Neural cell (in vitro differentiated cells): Measurements from ENCODE around the gene POLE. TPM values are rescaled to one million over a fixed set of nuclear protein-coding genes. Genes with fewer than 3 reads are reported as not detected.

Experiments
- H2AFZ ChIP-seq: fragments of 200-600, 300-800 bp; sonication (generic), shearing (Covaris generic); 2 replicates; pipeline ENCODE4 v1.6.0; 2014; ENCODE audit warnings: low read depth, mild to moderate bottlenecking, antibody characterized with exemption, low read length, moderate library complexity
- H3F3A ChIP-seq: fragments of 200-600 bp; shearing (Covaris generic); 2 replicates; pipeline ENCODE4 v1.6.1; 2016; ENCODE audit warnings: mild to moderate bottlenecking, moderate library complexity, mixed read lengths, antibody characterized with exemption, low read length; ENCODE audit not compliant: insufficient read depth, poor library complexity, severe bottlenecking
- H3K27ac ChIP-seq: fragments of 200-600, 300-800 bp; sonication (generic), shearing (Covaris generic); 2 replicates; pipeline ENCODE4 v1.5.1; 2014; ENCODE audit warnings: mild to moderate bottlenecking, low read length, moderate library complexity
- H3K27me3 ChIP-seq: fragments of 300-800, 200-600 bp; sonication (generic), shearing (Covaris generic); 2 replicates; pipeline ENCODE4 v1.6.0; 2014; ENCODE audit warnings: mild to moderate bottlenecking, low read depth, low read length, moderate library complexity; ENCODE audit not compliant: insufficient read depth
- H3K36me3 ChIP-seq: fragments of 300-800, 200-600 bp; sonication (generic), shearing (Covaris generic); 2 replicates; pipeline ENCODE4 v1.5.1; 2014; ENCODE audit warnings: mild to moderate bottlenecking, antibody characterized with exemption, low read length, moderate library complexity; ENCODE audit not compliant: insufficient read depth
- H3K4me2 ChIP-seq: fragments of 300-800, 200-600 bp; sonication (generic), shearing (Covaris generic); 2 replicates; pipeline ENCODE4 v1.6.0; 2014; ENCODE audit warnings: mild to moderate bottlenecking, low read length
- H3K4me3 ChIP-seq: fragments of 300-800, 200-600 bp; sonication (generic), shearing (Covaris generic); 2 replicates; pipeline ENCODE4 v1.5.1; 2014; ENCODE audit warnings: mild to moderate bottlenecking, low read length, moderate library complexity
- H3K79me2 ChIP-seq: fragments of 200-600 bp; shearing (Covaris generic); replicated peaks from 2 replicates; pipeline ENCODE4 v1.6.0; 2014; ENCODE audit warnings: mild to moderate bottlenecking, low read length, moderate library complexity; ENCODE audit not compliant: insufficient read depth
- H3K9ac ChIP-seq: fragments of 300-800, 200-600 bp; sonication (generic), shearing (Covaris generic); 2 replicates; pipeline ENCODE4 v1.6.1; 2016; ENCODE audit warnings: mild to moderate bottlenecking, low read length, mixed read lengths
- H3K9me2 ChIP-seq: fragments of 200-600 bp; shearing (Covaris generic); 2 replicates; pipeline ENCODE4 v1.6.1; 2016; ENCODE audit warnings: mild to moderate bottlenecking, low read length, mixed read lengths; ENCODE audit not compliant: insufficient read depth
- H3K9me3 ChIP-seq: fragments of 200-600, 300-800 bp; sonication (generic), shearing (Covaris generic); 2 replicates; pipeline ENCODE4 v1.6.1; 2016; ENCODE audit warnings: mild to moderate bottlenecking, mixed run types, low read length, moderate library complexity, mixed read lengths
- H4K20me1 ChIP-seq: fragments of 200-600 bp; shearing (Covaris generic); 2 replicates; pipeline ENCODE4 v1.6.1; 2016; ENCODE audit warnings: mild to moderate bottlenecking, mixed run types; ENCODE audit not compliant: insufficient read depth
- EP300 ChIP-seq: fragments of 450-650 bp; conservative IDR thresholded peaks from 2 replicates; pipeline ENCODE4 v1.6.1; 2014; ENCODE audit warnings: antibody characterized with exemption, mild to moderate bottlenecking, moderate library complexity; ENCODE audit not compliant: poor library complexity, severe bottlenecking
- EZH2 ChIP-seq: fragments of 200-600, 300-800 bp; shearing (Covaris generic), sonication (generic); IDR thresholded peaks from 2 replicates; pipeline ENCODE4 v1.6.1; 2014; ENCODE audit warnings: antibody characterized with exemption, low read length, borderline replicate concordance, mild to moderate bottlenecking; ENCODE audit not compliant: insufficient read depth, poor library complexity, severe bottlenecking
- MXI1 ChIP-seq: fragments of 450-650 bp; conservative IDR thresholded peaks from 2 replicates; pipeline ENCODE4 v1.6.1; 2014; ENCODE audit warnings: antibody characterized with exemption, mild to moderate bottlenecking; ENCODE audit not compliant: poor library complexity, severe bottlenecking
- POLR2AphosphoS5 ChIP-seq: IDR thresholded peaks from 2 replicates; pipeline ENCODE4 v1.6.1; 2012
- RAD21 ChIP-seq: fragments of 450-650 bp; conservative IDR thresholded peaks from 2 replicates; pipeline ENCODE4 v1.6.1; 2014; ENCODE audit warnings: antibody characterized with exemption, mild to moderate bottlenecking, moderate library complexity
- REST ChIP-seq: IDR thresholded peaks from 2 replicates; pipeline ENCODE4 v1.6.1; 2012; ENCODE audit warnings: borderline replicate concordance
- SMC3 ChIP-seq: fragments of 450-650 bp; conservative IDR thresholded peaks from 2 replicates; pipeline ENCODE4 v1.6.1; 2014; ENCODE audit warnings: antibody characterized with exemption, mild to moderate bottlenecking, moderate library complexity; ENCODE audit not compliant: poor library complexity
- TAF1 ChIP-seq: IDR thresholded peaks from 2 replicates; pipeline ENCODE4 v1.6.1; 2012; ENCODE audit warnings: low read depth
- polyA plus RNA-seq: library from polyadenylated mRNA; depleted of rRNA; stranded (reverse); fragments of >200 nt; gene quantifications from 2 replicates; pipeline ENCODE4 v1.2.3, GENCODE V29; 2014
- TF ChIP-seq, protein P1 (sequence below): fragments of 450-650 bp; IDR thresholded peaks from 2 replicates; pipeline ENCODE4 v1.5.1; 2014; ENCODE audit warnings: antibody characterized with exemption, mild to moderate bottlenecking, moderate library complexity; ENCODE audit not compliant: poor library complexity, severe bottlenecking

POLE gene
- polyA plus RNA-seq, 1 donor from 2014 or later = 8.5 TPM

DNA sequence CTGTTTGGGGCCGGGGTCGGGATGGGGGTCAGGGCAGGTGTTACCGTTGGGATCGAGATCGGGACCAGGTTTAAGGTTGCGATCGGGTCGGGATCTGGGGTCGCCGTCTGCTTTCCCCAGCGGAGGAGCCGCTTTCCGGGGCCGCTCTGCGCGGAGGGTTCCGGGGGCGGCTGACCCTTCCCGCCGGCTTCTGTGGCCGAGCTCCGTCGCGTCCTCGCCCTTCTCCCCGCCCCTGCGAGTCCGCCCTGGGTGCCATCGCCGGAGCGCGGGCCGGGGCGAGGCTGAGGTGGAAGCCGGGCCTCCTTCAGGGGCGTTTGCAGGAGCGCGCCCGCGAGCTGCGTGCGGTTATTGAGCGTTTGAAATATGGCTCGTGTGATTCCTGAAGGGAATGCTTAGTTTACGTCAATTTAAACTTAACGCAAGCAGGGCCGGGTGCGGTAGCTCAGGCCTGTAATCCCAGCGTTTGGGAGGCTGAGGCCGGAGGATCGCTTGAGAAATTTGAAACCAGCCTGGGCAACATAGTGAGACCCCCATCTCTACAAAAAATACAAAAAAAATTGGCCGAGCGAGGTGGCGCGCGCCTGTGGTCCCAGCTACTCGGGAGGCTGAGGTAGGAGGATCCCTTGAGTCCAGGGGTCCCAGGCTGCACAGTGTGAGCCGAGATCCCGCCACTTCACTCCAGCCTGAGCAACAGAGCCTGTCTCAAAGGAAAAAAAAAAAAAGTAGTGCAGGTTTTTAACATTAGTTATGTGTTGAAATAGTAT lies 24.1 kb upstream of the POLE start:
- Histone ChIP-seq H3K9me3 (no peaks in the 10 kb centered on the region), H3K9ac (peak overlapping the region; percentile 69), H3K36me3 (no peaks in the 10 kb centered on the region), H3K79me2 (peaks cover 19% of the 10 kb centered on the region), H4K20me1 (no peaks in the 10 kb centered on the region), H3K9me2 (no peaks in the 10 kb centered on the region), H3K4me2 (peak overlapping the region; percentile 48), H3K27me3 (no peaks in the 10 kb centered on the region), H3K4me3 (peak overlapping the region; percentile 95), H2AFZ (peak overlapping the region; percentile 33), H3F3A (no peaks in the 10 kb centered on the region), H3K27ac (peak overlapping the region; percentile 24)
- TF ChIP-seq RAD21 = no peak
- no peak for TF ChIP-seq MXI1
- TF ChIP-seq TAF1 = no peak
- TF ChIP-seq SMC3 = no peak
- no peak for TF ChIP-seq EZH2
- no peak for TF ChIP-seq EP300
- TF ChIP-seq REST = no peak
- TF ChIP-seq POLR2AphosphoS5 = no peak
- TF ChIP-seq, protein P1, sequence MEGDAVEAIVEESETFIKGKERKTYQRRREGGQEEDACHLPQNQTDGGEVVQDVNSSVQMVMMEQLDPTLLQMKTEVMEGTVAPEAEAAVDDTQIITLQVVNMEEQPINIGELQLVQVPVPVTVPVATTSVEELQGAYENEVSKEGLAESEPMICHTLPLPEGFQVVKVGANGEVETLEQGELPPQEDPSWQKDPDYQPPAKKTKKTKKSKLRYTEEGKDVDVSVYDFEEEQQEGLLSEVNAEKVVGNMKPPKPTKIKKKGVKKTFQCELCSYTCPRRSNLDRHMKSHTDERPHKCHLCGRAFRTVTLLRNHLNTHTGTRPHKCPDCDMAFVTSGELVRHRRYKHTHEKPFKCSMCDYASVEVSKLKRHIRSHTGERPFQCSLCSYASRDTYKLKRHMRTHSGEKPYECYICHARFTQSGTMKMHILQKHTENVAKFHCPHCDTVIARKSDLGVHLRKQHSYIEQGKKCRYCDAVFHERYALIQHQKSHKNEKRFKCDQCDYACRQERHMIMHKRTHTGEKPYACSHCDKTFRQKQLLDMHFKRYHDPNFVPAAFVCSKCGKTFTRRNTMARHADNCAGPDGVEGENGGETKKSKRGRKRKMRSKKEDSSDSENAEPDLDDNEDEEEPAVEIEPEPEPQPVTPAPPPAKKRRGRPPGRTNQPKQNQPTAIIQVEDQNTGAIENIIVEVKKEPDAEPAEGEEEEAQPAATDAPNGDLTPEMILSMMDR = no peak

DNA sequence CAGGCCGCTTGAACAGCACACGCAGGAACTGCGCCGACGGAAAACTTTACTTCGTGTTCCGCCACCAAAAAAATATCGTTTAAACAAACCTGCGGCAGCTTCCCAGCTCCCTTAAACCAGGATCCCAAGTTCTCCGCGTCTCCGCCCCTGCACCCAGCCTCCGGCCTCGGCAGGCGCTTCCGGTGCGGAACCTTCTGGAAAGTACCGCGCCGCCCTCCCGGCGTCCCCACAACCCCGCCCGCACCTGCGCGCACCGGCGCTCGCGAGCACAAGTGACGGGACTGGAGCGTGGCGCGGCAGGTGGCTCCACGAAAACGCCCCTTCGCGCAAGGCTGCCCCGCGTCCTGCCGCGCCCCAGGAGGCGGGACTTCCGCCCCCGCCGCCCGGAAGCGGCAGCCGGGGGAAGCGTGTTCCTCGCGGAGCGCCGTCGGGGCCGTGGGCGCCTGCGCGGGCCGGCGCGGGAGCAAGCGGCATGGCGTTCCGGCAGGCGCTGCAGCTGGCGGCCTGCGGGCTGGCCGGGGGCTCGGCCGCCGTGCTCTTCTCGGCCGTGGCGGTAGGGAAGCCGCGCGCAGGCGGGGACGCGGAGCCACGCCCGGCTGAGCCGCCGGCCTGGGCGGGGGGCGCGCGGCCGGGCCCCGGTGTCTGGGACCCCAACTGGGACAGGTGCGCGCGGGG lies 23.4 kb upstream of the POLE start, which contains the start of gene PGAM5:
TSS of gene PGAM5 (plus strand) at position 438 of the 675 bp plus-strand sequence. CDS start at position 473, 35 bp downstream.
- H3K9me3 ChIP-seq = no peaks in the 10 kb centered on the region
- H3K9me2 ChIP-seq = no peaks in the 10 kb centered on the region
- no peaks in the 10 kb centered on the region for H4K20me1 ChIP-seq
- H3F3A ChIP-seq = no peaks in the 10 kb centered on the region
- H3K4me2 ChIP-seq = peak within 1 kb of the TSS; percentile 76
- TF ChIP-seq EP300 = peak; percentile 79
- peak; percentile 98 for TF ChIP-seq MXI1
- TF ChIP-seq TAF1 = no peak
- peak; percentile 12 for TF ChIP-seq SMC3
- TF ChIP-seq, protein P1 = no peak
- H3K9ac ChIP-seq = peak within 1 kb of the TSS; percentile 69
- H2AFZ ChIP-seq = peak within 1 kb of the TSS; percentile 45
- H3K79me2 ChIP-seq = peaks cover 19% of the 10 kb centered on the region
- H3K36me3 ChIP-seq = no peaks in the 10 kb centered on the region
- peak within 1 kb of the TSS; percentile 24 for H3K27ac ChIP-seq
- no peaks in the 10 kb centered on the region for H3K27me3 ChIP-seq
- H3K4me3 ChIP-seq = peak within 1 kb of the TSS; percentile 95
